WI38 (cell line): ENCODE results near the gene SEMA4A.
"Not testable (repeated sequence)": the region's sequence is repeated elsewhere in the genome, so short reads cannot be mapped to it uniquely, and the experiment has no call there.

Source experiments
- H3K4me3 ChIP-seq: 2 replicates; pipeline ENCODE4 v1.5.1; 2011; ENCODE audit warnings: low read depth, mild to moderate bottlenecking, control low read depth, low read length
- CTCF ChIP-seq: IDR thresholded peaks from 2 replicates; pipeline ENCODE4 v1.5.1; 2012; ENCODE audit warnings: low read depth, mild to moderate bottlenecking, control low read depth, low read length

Gene SEMA4A

DNA sequence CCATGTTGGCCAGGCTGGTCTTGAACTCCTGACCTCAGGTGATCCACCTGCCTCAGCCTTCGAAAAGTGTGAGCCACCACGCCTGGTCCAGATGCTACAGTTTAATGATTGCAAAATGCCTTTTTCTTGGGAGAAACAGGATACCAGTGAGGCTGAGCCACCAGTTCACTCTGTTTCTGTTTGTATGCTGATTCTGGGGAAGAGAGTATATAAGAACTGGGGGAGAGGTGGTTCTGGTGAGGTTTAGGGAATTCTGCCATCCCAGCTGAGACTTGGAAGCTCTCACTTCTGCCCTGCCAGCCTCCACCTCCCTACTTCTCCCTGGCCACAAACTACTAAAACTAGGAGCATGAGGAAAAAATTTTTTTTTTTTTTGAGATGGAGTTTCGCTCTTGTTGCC is 51.3 kb downstream of the SEMA4A start:
- TF ChIP-seq CTCF = no peak
- no peak overlapping the region for H3K4me3 ChIP-seq

- no peak overlapping the region for H3K4me3 ChIP-seq
- no peak for TF ChIP-seq CTCF
Observed at GRCh38 chr1:156211243-156211642, 57.9 kb downstream of the SEMA4A start.

DNA sequence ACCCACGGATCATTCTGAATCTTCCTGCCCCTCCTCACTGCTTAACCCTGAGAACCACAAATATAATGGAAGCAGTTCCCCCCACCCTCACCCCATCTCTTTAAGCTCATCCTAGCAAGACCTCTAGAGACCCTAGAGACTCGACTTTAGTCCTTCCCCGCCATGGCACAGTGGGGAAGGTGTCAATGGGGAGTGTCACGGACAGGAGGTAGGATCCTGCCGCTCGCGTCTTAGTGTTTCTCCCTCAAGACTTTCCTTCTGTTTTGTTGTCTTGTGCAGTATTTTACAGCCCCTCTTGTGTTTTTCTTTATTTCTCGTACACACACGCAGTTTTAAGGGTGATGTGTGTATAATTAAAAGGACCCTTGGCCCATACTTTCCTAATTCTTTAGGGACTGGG is 58.7 kb downstream of the SEMA4A start:
- no peak for TF ChIP-seq CTCF

GRCh38 chr1:156212833-156213643 is 59.7 kb downstream of the SEMA4A start, which contains the start of gene PMF1:
Gene PMF1 (plus strand): TSS chr1:156213007. CDS start chr1:156213016, 9 bp downstream.
- no peak for TF ChIP-seq CTCF
- peak within 1 kb of the TSS; percentile 79 for H3K4me3 ChIP-seq

More for the DNA sequence above, 58.7 kb downstream of the SEMA4A start:
- H3K4me3 ChIP-seq = peak overlapping the region; percentile 79

DNA sequence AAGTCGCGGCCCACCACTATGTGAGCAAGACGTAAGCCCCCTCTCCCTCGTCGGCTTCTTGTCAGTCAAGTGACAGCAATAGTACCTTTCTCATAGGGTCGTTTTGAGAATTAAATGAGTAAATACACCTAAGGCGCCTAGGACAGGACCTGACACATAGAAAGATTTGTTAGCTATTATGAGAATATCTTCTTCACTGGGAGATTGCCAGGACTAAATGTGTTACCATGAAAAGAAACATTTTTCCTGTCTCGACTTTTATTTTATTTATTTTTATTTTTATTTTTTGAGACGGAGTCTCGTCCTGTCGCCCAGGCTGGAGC is 60.2 kb downstream of the SEMA4A start:
- TF ChIP-seq CTCF = no peak
- peak overlapping the region; percentile 79 for H3K4me3 ChIP-seq

DNA sequence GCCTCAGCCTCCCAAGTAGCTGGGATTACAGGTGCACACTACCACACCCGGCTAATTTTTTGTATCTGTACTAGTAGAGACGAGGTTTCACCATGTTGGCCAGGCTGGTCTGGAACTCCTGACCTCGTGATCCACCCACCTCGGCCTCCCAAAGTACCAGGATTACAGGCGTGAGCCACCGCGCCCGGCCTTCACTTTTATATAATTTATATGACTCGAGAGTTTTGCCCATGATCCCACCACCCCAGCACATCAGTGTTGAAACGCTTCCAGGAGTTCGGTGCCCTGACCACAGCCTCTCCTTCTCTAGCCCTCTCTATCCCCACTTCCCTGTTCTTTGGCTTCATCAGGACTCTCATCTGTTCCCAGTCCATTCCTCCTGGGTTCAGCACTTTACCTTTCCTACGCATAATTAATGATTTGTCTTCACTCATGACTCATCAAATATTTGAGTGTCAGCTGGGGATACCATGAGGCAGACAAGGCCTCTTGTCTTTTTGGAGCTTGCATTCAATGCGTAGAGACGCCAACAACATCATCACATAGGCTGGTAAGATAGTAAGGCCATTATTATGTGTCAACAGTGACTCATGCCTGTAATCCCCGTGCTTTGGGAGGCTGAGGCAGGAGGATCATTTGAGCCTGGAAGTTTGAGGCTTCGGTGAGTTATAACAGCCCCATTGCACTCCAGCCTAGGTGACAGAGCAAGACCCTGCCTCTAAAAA is 60.8 kb downstream of the SEMA4A start:
- no peak for TF ChIP-seq CTCF
- H3K4me3 ChIP-seq = peak overlapping the region; percentile 79

DNA sequence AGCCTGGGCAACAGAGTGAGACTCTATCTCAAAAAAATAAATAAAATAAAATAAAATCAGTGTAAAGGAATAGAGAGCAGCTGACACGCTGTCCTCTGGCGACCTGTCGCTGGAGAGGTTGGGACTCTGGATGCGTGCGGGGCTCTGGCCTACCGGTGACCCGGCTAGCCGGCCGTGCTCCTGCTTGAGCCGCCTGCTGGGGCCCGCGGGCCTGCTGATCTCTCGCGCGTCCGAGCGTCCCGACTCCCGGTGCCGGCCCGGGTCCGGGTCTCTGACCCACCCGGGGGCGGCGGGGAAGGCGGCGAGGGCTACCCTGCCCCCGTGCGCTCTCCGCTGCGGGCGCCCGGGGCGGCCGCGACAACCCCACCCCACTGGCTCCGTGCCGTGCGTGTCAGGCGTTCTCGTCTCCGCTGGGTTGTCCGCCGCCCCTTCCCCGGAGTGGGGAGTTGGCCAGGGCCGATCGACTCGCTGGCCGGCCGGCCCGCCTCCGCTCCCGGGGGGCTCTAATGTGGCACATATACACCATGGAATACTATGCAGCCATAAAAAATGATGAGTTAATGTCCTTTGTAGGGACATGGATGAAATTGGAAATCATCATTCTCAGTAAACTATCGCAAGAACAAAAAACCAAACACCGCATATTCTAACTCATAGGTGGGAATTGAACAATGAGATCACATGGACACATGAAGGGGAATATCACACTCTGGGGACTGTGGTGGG is 63.1 kb downstream of the SEMA4A start:
- not testable (repeated sequence) for H3K4me3 ChIP-seq
